GM19099 (cell line): ENCODE data around the gene GJB6.

Source experiments
- POLR2A ChIP-seq: IDR thresholded peaks from 3 replicates; pipeline ENCODE4 v1.6.1; 2011; ENCODE audit warnings: low read depth; ENCODE audit not compliant: insufficient read length; ENCODE audit errors: extremely low read depth

The GJB6 gene

DNA sequence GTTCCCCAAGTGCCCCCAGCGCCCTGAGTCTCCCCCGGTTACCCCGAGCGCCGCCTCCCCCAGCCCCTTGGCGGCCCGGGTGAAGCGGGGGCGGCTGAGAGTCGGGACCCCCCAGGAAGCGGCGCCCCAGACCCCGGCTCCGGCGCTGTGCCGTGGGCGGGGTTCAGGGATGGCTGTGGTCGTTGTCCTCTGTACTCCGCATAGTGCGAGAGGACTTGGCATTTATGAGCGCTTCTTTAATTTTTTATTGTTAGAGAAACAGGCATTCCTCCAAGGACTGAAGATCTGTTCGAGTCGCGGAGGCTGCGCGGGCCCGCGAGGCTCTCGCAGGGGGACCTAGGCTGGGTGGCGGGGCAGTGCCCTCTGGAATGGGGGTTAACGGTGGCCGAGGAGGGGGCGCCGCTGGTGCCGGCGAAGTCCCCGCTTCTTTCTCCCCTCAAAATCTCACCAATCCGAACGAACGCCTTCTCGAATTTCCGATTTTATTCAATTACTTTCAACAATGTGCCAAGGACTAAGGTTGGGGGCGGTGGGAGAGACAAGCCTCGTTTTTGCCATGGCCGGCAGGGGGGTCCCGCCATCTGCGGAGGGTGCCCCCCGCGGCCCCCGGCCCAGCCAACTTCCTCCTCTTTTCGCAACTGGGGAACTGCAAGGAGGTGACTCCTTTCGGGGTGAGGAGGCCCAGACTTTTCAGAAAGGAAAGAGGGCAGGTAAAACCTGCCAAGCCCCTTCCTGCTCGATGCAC lies 38.8 kb downstream of the GJB6 start:
- no peak for TF ChIP-seq POLR2A

- TF ChIP-seq POLR2A = no peak
Observed at GRCh38 chr13:20192836-20193161, 39.3 kb downstream of the GJB6 start, which contains the start of gene GJB2. TSS of gene GJB2 (minus strand) at chr13:20192938. CDS start at chr13:20189581, 3,357 bp downstream.

GRCh38 chr13:20192158-20192835 lies 39.8 kb downstream of the GJB6 start:
- TF ChIP-seq POLR2A = no peak

DNA sequence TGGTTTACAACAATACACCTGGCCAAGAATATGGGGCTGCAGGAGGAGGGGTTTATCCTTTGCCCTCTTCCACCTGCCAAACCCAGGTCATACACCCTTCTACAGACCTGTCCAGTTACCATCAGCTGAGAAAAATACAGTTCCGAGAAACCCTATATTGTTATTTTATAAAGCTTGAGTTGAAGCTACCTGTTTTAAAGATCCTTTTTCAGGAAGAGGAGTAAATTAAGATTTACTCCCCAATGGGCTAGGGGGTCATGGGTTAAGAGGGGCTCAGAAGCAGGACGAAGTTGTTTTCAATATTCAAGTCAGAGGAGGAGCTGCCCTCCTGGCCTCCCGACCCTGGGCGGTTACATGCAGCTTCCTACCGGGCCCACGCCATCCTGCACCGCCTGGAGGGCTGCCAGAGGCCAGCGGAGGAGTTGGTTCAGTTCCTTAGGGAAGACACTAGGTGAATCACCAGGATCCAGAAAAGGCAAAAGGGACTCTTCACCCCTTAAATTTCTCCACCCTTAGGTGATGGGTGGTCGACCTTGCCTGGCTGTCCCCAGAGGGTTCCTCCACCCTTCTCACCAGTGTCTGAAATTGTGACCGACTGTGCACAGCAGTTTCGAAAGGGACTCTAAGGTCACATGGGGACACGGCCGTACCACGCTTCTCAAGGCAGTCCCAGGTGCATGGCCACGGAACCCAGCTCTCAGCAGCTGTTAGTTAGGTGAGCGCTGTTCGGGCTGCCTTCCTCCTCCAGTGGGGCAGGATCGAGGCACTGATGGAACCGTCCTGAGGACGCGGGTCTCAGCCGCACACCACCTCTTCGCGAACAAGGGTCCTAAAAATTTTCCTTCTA lies 40.6 kb downstream of the GJB6 start:
- TF ChIP-seq POLR2A = no peak

- no peak for TF ChIP-seq POLR2A
Observed at GRCh38 chr13:20190481-20191310, 41.4 kb downstream of the GJB6 start.

- no peak for TF ChIP-seq POLR2A
Observed at GRCh38 chr13:20190076-20190475, 42.0 kb downstream of the GJB6 start.

DNA sequence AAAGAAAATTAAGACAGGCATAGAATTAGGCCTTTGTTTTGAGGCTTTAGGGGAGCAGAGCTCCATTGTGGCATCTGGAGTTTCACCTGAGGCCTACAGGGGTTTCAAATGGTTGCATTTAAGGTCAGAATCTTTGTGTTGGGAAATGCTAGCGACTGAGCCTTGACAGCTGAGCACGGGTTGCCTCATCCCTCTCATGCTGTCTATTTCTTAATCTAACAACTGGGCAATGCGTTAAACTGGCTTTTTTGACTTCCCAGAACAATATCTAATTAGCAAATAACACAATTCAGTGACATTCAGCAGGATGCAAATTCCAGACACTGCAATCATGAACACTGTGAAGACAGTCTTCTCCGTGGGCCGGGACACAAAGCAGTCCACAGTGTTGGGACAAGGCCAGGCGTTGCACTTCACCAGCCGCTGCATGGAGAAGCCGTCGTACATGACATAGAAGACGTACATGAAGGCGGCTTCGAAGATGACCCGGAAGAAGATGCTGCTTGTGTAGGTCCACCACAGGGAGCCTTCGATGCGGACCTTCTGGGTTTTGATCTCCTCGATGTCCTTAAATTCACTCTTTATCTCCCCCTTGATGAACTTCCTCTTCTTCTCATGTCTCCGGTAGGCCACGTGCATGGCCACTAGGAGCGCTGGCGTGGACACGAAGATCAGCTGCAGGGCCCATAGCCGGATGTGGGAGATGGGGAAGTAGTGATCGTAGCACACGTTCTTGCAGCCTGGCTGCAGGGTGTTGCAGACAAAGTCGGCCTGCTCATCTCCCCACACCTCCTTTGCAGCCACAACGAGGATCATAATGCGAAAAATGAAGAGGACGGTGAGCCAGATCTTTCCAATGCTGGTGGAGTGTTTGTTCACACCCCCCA lies 43.2 kb downstream of the GJB6 start:
- no peak for TF ChIP-seq POLR2A

- TF ChIP-seq POLR2A = no peak
Observed at GRCh38 chr13:20186771-20187170, 45.3 kb downstream of the GJB6 start.

- no peak for TF ChIP-seq POLR2A
Observed at GRCh38 chr13:20185366-20186056, 46.6 kb downstream of the GJB6 start.

GRCh38 chr13:20182231-20182846 lies 49.8 kb downstream of the GJB6 start:
- TF ChIP-seq POLR2A = no peak

- no peak for TF ChIP-seq POLR2A
Observed at GRCh38 chr13:20181188-20181587, 50.9 kb downstream of the GJB6 start.

GRCh38 chr13:20178156-20178555 lies 54.0 kb downstream of the GJB6 start:
- no peak for TF ChIP-seq POLR2A
